ENCODE results near the gene ENPEP.

- TF ChIP-seq, protein P1, sequence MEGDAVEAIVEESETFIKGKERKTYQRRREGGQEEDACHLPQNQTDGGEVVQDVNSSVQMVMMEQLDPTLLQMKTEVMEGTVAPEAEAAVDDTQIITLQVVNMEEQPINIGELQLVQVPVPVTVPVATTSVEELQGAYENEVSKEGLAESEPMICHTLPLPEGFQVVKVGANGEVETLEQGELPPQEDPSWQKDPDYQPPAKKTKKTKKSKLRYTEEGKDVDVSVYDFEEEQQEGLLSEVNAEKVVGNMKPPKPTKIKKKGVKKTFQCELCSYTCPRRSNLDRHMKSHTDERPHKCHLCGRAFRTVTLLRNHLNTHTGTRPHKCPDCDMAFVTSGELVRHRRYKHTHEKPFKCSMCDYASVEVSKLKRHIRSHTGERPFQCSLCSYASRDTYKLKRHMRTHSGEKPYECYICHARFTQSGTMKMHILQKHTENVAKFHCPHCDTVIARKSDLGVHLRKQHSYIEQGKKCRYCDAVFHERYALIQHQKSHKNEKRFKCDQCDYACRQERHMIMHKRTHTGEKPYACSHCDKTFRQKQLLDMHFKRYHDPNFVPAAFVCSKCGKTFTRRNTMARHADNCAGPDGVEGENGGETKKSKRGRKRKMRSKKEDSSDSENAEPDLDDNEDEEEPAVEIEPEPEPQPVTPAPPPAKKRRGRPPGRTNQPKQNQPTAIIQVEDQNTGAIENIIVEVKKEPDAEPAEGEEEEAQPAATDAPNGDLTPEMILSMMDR (IDR thresholded peaks at IDR 0.05), result no peak
- TF ChIP-seq POLR2A (IDR thresholded peaks at IDR 0.05), result no peak
Measured at GRCh38 chr4:110454441-110454840, 21.5 kb upstream of the ENPEP start.

Measured in thyroid gland (tissue), 4 donors.